Measurements from ENCODE around the gene NFIA. TPM values are rescaled to one million over a fixed set of nuclear protein-coding genes. Genes with fewer than 3 reads are reported as not detected.

NFIA gene
- total RNA-seq, 3 donors from 2014 or later: 54.9 to 87.5 (median 79.6) TPM

DNA sequence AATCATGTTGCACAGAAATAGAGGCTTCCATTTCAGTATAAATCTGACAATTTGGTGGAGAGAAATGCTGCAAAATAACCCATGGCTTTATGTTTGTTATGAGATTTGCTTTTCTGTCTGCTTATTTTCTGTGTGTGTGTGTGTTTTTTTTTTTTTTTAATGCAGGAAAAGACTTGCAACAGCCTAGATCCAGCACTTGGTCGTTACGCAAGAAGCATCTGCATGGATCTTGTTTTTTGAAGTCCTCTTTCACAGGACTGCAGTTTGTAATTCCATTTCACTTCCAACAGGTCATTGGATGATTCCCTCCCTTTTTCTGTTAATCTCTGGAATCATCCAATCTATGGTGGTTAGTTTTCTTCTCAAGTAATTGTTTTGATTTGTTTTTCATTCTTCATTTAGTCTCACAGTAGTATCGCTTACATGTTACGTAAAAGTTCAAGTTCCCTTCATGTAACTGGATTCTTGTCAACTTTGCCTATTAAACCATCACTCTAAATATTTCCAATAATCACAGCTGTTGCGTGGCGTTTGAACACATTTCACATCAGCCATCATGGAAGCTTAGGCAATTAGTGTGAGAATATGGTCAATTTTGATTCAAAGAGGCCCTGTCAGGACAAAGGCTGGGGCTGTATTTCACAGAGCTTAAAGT lies 312.9 kb downstream of the NFIA start:
- no peaks in the 10 kb centered on the region for H3K9me3 ChIP-seq
- H3K4me3 ChIP-seq: no peak overlapping the region
- DNase-seq (ENCODE audit: low spot score in 2 of 2): no peak
- H3K4me1 ChIP-seq: no peaks in the 10 kb centered on the region
- H3K36me3 ChIP-seq: no peaks in the 10 kb centered on the region
- no peaks in the 10 kb centered on the region for H3K27me3 ChIP-seq
- intact Hi-C loops (cut with DNase I; ENCODE audit: low total_unique reads): no loop called here
- TF ChIP-seq POLR2A (IDR thresholded peaks at IDR 0.05): no peak
- no peak for TF ChIP-seq POLR2AphosphoS5 (IDR thresholded peaks at IDR 0.05)
- TF ChIP-seq, protein P1, sequence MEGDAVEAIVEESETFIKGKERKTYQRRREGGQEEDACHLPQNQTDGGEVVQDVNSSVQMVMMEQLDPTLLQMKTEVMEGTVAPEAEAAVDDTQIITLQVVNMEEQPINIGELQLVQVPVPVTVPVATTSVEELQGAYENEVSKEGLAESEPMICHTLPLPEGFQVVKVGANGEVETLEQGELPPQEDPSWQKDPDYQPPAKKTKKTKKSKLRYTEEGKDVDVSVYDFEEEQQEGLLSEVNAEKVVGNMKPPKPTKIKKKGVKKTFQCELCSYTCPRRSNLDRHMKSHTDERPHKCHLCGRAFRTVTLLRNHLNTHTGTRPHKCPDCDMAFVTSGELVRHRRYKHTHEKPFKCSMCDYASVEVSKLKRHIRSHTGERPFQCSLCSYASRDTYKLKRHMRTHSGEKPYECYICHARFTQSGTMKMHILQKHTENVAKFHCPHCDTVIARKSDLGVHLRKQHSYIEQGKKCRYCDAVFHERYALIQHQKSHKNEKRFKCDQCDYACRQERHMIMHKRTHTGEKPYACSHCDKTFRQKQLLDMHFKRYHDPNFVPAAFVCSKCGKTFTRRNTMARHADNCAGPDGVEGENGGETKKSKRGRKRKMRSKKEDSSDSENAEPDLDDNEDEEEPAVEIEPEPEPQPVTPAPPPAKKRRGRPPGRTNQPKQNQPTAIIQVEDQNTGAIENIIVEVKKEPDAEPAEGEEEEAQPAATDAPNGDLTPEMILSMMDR (IDR thresholded peaks at IDR 0.05): no peak
- no peak overlapping the region for H3K27ac ChIP-seq

DNA sequence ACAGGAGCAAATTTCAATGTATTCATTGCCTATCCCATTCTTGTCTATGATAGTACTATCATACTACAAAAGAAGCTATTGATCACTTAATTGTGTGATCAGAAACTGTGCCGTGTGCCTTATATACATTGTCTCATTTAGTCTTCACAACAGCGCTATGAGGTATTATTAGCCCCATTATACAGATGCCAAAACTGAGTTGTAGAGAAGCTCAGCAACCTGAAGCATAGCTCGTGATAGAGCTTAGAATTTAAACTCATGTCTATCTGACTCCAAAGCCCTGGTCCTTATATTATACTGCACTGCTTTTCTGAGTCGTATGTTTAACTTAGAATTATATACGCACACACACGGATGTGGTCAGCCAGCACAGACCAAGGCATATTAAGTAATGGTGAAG lies 315.1 kb downstream of the NFIA start:
- Histone ChIP-seq H3K27me3 (no peaks in the 10 kb centered on the region), H3K27ac (no peak overlapping the region), H3K36me3 (no peaks in the 10 kb centered on the region), H3K4me1 (no peaks in the 10 kb centered on the region), H3K4me3 (no peak overlapping the region), H3K9me3 (no peaks in the 10 kb centered on the region)
- intact Hi-C loops (cut with DNase I; ENCODE audit: low total_unique reads): no loop called here
- TF ChIP-seq POLR2AphosphoS5 (IDR thresholded peaks at IDR 0.05) (no peak), POLR2A (IDR thresholded peaks at IDR 0.05) (no peak)
- TF ChIP-seq, protein P1 (IDR thresholded peaks at IDR 0.05): no peak
- no peak for DNase-seq (ENCODE audit: low spot score in 2 of 2)

DNA sequence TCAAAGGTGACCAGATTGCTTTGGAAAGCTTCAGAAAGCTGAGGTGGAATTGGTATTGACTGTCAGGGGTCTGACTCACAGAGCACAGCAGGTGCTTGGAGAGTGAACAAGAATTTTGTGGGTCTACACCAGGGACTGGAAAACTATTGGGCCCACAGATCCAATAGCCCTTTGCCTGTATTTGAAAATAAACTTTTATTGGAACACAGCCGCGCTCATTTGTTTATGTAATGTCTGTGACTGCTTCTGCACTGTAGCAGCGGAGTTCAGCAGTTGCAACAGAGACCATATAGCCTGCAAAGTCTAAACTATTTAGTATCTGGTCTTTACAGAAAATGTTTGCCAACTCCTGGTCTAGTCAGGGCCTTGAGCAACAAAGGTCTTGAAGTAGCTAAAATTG lies 315.6 kb downstream of the NFIA start:
- H3K27ac ChIP-seq: no peak overlapping the region
- H3K9me3 ChIP-seq: no peaks in the 10 kb centered on the region
- H3K36me3 ChIP-seq: no peaks in the 10 kb centered on the region
- H3K4me1 ChIP-seq: no peaks in the 10 kb centered on the region
- no peak for DNase-seq (ENCODE audit: low spot score in 2 of 2)
- TF ChIP-seq POLR2A (IDR thresholded peaks at IDR 0.05) (no peak), POLR2AphosphoS5 (IDR thresholded peaks at IDR 0.05) (no peak)
- TF ChIP-seq, protein P1 (IDR thresholded peaks at IDR 0.05): no peak
- H3K4me3 ChIP-seq: no peak overlapping the region
- intact Hi-C loops (cut with DNase I; ENCODE audit: low total_unique reads): no loop called here
- no peaks in the 10 kb centered on the region for H3K27me3 ChIP-seq

DNA sequence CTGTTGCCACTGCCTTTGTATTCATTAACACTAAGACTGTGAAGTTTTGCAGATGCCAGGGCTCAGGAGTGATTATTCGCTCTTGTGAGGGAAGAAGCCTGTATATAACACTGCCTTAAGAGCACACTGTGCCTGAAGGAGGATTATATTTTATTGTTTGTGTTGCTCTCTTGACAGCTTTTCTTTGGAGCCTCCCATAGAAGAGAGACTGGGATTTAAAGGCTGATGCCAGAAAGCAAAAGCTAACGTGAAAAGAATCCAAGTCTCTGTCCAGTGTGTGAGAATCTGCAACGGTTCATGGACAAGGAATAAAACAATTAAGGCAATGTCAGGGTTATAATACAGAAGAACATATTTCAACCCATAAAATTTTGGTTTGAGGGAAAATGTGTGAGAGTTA lies 316.8 kb downstream of the NFIA start:
- Histone ChIP-seq H3K4me3 (no peak overlapping the region), H3K27ac (peak overlapping the region; percentile 54 to 66), H3K27me3 (no peaks in the 10 kb centered on the region), H3K36me3 (no peaks in the 10 kb centered on the region), H3K4me1 (peaks cover 0 to 3% of the 10 kb centered on the region in 2 donors), H3K9me3 (no peaks in the 10 kb centered on the region)
- no peak for TF ChIP-seq POLR2A (IDR thresholded peaks at IDR 0.05)
- TF ChIP-seq, protein P1 (IDR thresholded peaks at IDR 0.05): no peak
- no peak for TF ChIP-seq POLR2AphosphoS5 (IDR thresholded peaks at IDR 0.05)
- no peak for DNase-seq (ENCODE audit: low spot score in 2 of 2)
- intact Hi-C loops (cut with DNase I; ENCODE audit: low total_unique reads): no loop called here

DNA sequence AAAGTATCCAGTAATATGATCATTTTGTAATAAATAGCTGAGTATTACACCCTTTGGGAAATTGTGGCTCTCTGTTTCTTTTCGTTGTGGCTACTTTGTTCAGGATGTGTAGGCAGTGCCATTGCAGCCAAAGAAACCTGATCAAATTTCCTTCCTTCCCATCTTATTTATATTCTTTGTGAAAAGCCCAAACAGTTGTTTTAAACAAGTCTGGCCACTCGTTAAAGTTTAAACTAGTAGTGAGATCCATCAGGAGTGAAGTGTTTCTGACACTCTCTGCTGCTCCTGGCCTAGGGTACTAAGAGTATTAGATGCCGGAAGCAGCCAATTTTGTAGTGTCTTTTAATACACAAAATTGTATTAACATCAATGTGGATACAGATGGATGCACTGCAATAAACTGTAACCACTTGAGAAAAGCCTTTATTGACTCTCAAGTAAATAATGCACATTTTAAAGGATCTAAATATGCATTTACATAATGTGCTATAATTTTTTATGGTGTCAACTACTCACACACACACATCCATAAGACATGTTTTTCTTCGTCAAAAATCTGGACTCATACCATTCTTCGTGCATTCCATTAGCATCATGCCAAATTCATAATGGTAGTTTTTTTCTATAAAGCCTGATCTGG lies 317.9 kb downstream of the NFIA start:
- peaks cover 0 to 3% of the 10 kb centered on the region in 2 donors for H3K4me1 ChIP-seq
- DNase-seq (ENCODE audit: low spot score in 2 of 2): no peak
- no peak for TF ChIP-seq POLR2A (IDR thresholded peaks at IDR 0.05)
- TF ChIP-seq, protein P1 (IDR thresholded peaks at IDR 0.05): no peak
- TF ChIP-seq POLR2AphosphoS5 (IDR thresholded peaks at IDR 0.05): no peak
- no peaks in the 10 kb centered on the region for H3K9me3 ChIP-seq
- H3K36me3 ChIP-seq: no peaks in the 10 kb centered on the region
- peak overlapping the region in 1 of 3 donors; percentile 18 for H3K4me3 ChIP-seq
- intact Hi-C loops (cut with DNase I; ENCODE audit: low total_unique reads): no loop called here
- H3K27me3 ChIP-seq: no peaks in the 10 kb centered on the region
- H3K27ac ChIP-seq: peak overlapping the region; percentile 54 to 66
